Measurements from ENCODE around the gene GALNT9.
"Not testable (repeated sequence)": the region's sequence is repeated elsewhere in the genome, so short reads cannot be mapped to it uniquely, and the experiment has no call there.

Gene GALNT9

GRCh38 chr12:132311201-132311915, 18.0 kb downstream of the GALNT9 start:
- Mint-ChIP-seq H3K4me1 (ENCODE audit: low read depth) (no peaks in the 10 kb centered on the region), H3K4me3 (no peak overlapping the region), H3K27ac (no peak overlapping the region), H3K9me3 (peaks cover 19% of the 10 kb centered on the region), H3K27me3 (peaks cover 4% of the 10 kb centered on the region), H3K36me3 (ENCODE audit: low read depth) (no peaks in the 10 kb centered on the region)
- intact Hi-C loops (cut with micrococcal nuclease): no loop called here

- Mint-ChIP-seq H3K9me3 (peaks cover 19% of the 10 kb centered on the region), H3K27ac (no peak overlapping the region), H3K36me3 (ENCODE audit: low read depth) (no peaks in the 10 kb centered on the region), H3K27me3 (peaks cover 4% of the 10 kb centered on the region), H3K4me1 (ENCODE audit: low read depth) (no peaks in the 10 kb centered on the region), H3K4me3 (no peak overlapping the region)
- intact Hi-C loops (cut with micrococcal nuclease): no loop called here
Measured at GRCh38 chr12:132310181-132311040, 19.0 kb downstream of the GALNT9 start.

GRCh38 chr12:132309596-132310086, 19.7 kb downstream of the GALNT9 start:
- intact Hi-C loops (cut with micrococcal nuclease): no loop called here
- Mint-ChIP-seq H3K9me3 (peaks cover 19% of the 10 kb centered on the region), H3K27me3 (peaks cover 4% of the 10 kb centered on the region), H3K4me1 (ENCODE audit: low read depth) (no peaks in the 10 kb centered on the region), H3K27ac (no peak overlapping the region), H3K4me3 (no peak overlapping the region), H3K36me3 (ENCODE audit: low read depth) (no peaks in the 10 kb centered on the region)

- H3K9me3 Mint-ChIP-seq: peaks cover 19% of the 10 kb centered on the region
- no peaks in the 10 kb centered on the region for H3K36me3 Mint-ChIP-seq (ENCODE audit: low read depth)
- intact Hi-C loops (cut with micrococcal nuclease): no loop called here
- no peak overlapping the region for H3K4me3 Mint-ChIP-seq
- H3K27ac Mint-ChIP-seq: no peak overlapping the region
- H3K27me3 Mint-ChIP-seq: peaks cover 4% of the 10 kb centered on the region
- H3K4me1 Mint-ChIP-seq (ENCODE audit: low read depth): no peaks in the 10 kb centered on the region
Measured at GRCh38 chr12:132308853-132309595, 20.4 kb downstream of the GALNT9 start.

- Mint-ChIP-seq H3K4me3 (no peak overlapping the region), H3K9me3 (peaks cover 19% of the 10 kb centered on the region), H3K4me1 (ENCODE audit: low read depth) (no peaks in the 10 kb centered on the region), H3K27me3 (peaks cover 4% of the 10 kb centered on the region), H3K27ac (no peak overlapping the region), H3K36me3 (ENCODE audit: low read depth) (no peaks in the 10 kb centered on the region)
- intact Hi-C loops (cut with micrococcal nuclease): no loop called here
Measured at GRCh38 chr12:132307976-132308852, 21.2 kb downstream of the GALNT9 start.

- H3K27ac Mint-ChIP-seq: no peak overlapping the region
- H3K9me3 Mint-ChIP-seq: peaks cover 14% of the 10 kb centered on the region
- intact Hi-C loops (cut with micrococcal nuclease): no loop called here
- no peaks in the 10 kb centered on the region for H3K4me1 Mint-ChIP-seq (ENCODE audit: low read depth)
- no peaks in the 10 kb centered on the region for H3K36me3 Mint-ChIP-seq (ENCODE audit: low read depth)
- H3K27me3 Mint-ChIP-seq: peaks cover 7% of the 10 kb centered on the region
- no peak overlapping the region for H3K4me3 Mint-ChIP-seq
Measured at GRCh38 chr12:132306885-132307191, 22.6 kb downstream of the GALNT9 start.

- H3K9me3 Mint-ChIP-seq: peaks cover 8% of the 10 kb centered on the region
- no peak overlapping the region for H3K4me3 Mint-ChIP-seq
- H3K4me1 Mint-ChIP-seq (ENCODE audit: low read depth): no peaks in the 10 kb centered on the region
- H3K27ac Mint-ChIP-seq: no peak overlapping the region
- H3K36me3 Mint-ChIP-seq (ENCODE audit: low read depth): no peaks in the 10 kb centered on the region
- intact Hi-C loops (cut with micrococcal nuclease): no loop called here
- peaks cover 3% of the 10 kb centered on the region for H3K27me3 Mint-ChIP-seq
Measured at GRCh38 chr12:132305991-132306884, 23.2 kb downstream of the GALNT9 start.

- Mint-ChIP-seq H3K27ac (no peak overlapping the region), H3K27me3 (peaks cover 3% of the 10 kb centered on the region), H3K36me3 (ENCODE audit: low read depth) (no peaks in the 10 kb centered on the region)
Measured at GRCh38 chr12:132305560-132305966, 23.8 kb downstream of the GALNT9 start.

GRCh38 chr12:132304866-132305265, 24.5 kb downstream of the GALNT9 start:
- H3K27me3 Mint-ChIP-seq; H3K4me1 Mint-ChIP-seq (ENCODE audit: low read depth); H3K27ac Mint-ChIP-seq; H3K9me3 Mint-ChIP-seq; intact Hi-C loops (cut with micrococcal nuclease); H3K36me3 Mint-ChIP-seq (ENCODE audit: low read depth); H3K4me3 Mint-ChIP-seq: not testable (repeated sequence)

More at GRCh38 chr12:132305560-132305966, 23.8 kb downstream of the GALNT9 start:
- H3K4me3 Mint-ChIP-seq: no peak overlapping the region
- intact Hi-C loops (cut with micrococcal nuclease): no loop called here
- no peaks in the 10 kb centered on the region for H3K4me1 Mint-ChIP-seq (ENCODE audit: low read depth)
- peaks cover under 1% of the 10 kb centered on the region for H3K9me3 Mint-ChIP-seq

GRCh38 chr12:132303853-132304373, 25.5 kb downstream of the GALNT9 start:
- intact Hi-C loops (cut with micrococcal nuclease); H3K36me3 Mint-ChIP-seq (ENCODE audit: low read depth); H3K9me3 Mint-ChIP-seq; H3K27me3 Mint-ChIP-seq; H3K27ac Mint-ChIP-seq; H3K4me1 Mint-ChIP-seq (ENCODE audit: low read depth); H3K4me3 Mint-ChIP-seq: not testable (repeated sequence)

- Mint-ChIP-seq H3K27me3 (peaks cover 3% of the 10 kb centered on the region), H3K27ac (no peak overlapping the region), H3K36me3 (ENCODE audit: low read depth) (no peaks in the 10 kb centered on the region), H3K4me1 (ENCODE audit: low read depth) (no peaks in the 10 kb centered on the region), H3K9me3 (no peaks in the 10 kb centered on the region), H3K4me3 (no peak overlapping the region)
- intact Hi-C loops (cut with micrococcal nuclease): no loop called here
Measured at GRCh38 chr12:132302466-132303358, 26.7 kb downstream of the GALNT9 start.

Measured in dendritic cell treated with granulocyte-macrophage colony-stimulating factor and Interleukin-4, amounts not matched to agents 40 ng/mL and 50 ng/mL, for 4 days (primary cell).